ENCODE results near the gene ZNF358.

Gene ZNF358

DNA sequence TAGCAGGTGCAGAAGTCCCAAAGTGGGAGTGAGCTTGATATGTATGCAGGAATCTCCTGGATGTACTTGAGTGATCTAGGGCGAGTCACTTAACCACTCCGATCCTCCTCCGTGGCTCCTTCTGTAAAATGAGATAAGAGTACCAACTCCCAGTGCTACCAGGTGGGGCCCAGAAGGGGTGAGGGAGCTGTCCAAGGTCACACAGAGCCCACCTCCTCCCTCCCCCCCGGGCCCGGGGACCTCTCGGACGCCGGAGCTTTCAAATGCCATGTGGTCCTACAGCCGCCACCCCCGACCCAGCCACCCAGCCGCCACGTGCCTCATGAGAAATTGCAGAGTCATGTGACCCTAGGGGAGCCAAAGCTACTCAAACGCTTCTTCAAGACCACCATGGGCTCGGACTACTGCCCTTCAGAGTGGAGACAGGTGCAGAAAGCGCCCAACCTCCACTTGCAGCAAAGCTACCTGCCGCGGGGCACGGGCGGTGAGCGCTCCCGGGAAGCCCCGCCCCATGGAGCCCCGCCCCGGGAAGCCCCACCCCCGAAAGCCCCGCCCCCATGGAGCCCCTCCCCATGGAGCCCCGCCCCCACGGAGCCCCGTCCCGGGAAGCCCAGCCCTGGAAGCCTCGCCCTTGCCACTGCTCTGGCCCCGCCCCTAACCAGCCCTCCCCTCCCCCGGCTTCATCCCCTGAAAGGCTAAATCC lies 10.1 kb upstream of the ZNF358 start:
- Mint-ChIP-seq H3K36me3 (ENCODE audit: low read depth) (no peaks in the 10 kb centered on the region), H3K9me3 (no peaks in the 10 kb centered on the region), H3K27me3 (ENCODE audit: low read depth, poor library complexity) (peaks cover 67% of the 10 kb centered on the region), H3K27ac (no peak overlapping the region), H3K4me3 (no peak overlapping the region), H3K4me1 (no peaks in the 10 kb centered on the region)
- DNase-seq, result peak; percentile 62
- no peak for TF ChIP-seq CTCF (IDR thresholded peaks at IDR 0.05)

GRCh38 chr19:7506385-7507328 lies 9.2 kb upstream of the ZNF358 start:
- Mint-ChIP-seq H3K4me3 (no peak overlapping the region), H3K27me3 (ENCODE audit: low read depth, poor library complexity) (peaks cover 61% of the 10 kb centered on the region), H3K4me1 (no peaks in the 10 kb centered on the region), H3K36me3 (ENCODE audit: low read depth) (no peaks in the 10 kb centered on the region), H3K9me3 (no peaks in the 10 kb centered on the region), H3K27ac (no peak overlapping the region)
- peak; percentile 81 for DNase-seq
- no peak for TF ChIP-seq CTCF (IDR thresholded peaks at IDR 0.05)

- peaks cover 52% of the 10 kb centered on the region for H3K27me3 Mint-ChIP-seq (ENCODE audit: low read depth, poor library complexity)
- H3K27ac Mint-ChIP-seq, result no peak overlapping the region
- peak; percentile 72 for DNase-seq
- no peaks in the 10 kb centered on the region for H3K4me1 Mint-ChIP-seq
- H3K4me3 Mint-ChIP-seq, result no peak overlapping the region
- no peak for TF ChIP-seq CTCF (IDR thresholded peaks at IDR 0.05)
- H3K9me3 Mint-ChIP-seq, result no peaks in the 10 kb centered on the region
- no peaks in the 10 kb centered on the region for H3K36me3 Mint-ChIP-seq (ENCODE audit: low read depth)
These were observed 8.0 kb upstream of the ZNF358 start for GRCh38 chr19:7507884-7508283.

GRCh38 chr19:7509625-7510024 lies 6.3 kb upstream of the ZNF358 start:
- DNase-seq, result peak; percentile 70
- peaks cover under 1% of the 10 kb centered on the region for H3K4me1 Mint-ChIP-seq
- H3K9me3 Mint-ChIP-seq, result no peaks in the 10 kb centered on the region
- H3K27ac Mint-ChIP-seq, result no peak overlapping the region
- no peak overlapping the region for H3K4me3 Mint-ChIP-seq
- peaks cover 41% of the 10 kb centered on the region for H3K27me3 Mint-ChIP-seq (ENCODE audit: low read depth, poor library complexity)
- TF ChIP-seq CTCF (IDR thresholded peaks at IDR 0.05), result no peak
- no peaks in the 10 kb centered on the region for H3K36me3 Mint-ChIP-seq (ENCODE audit: low read depth)

- TF ChIP-seq CTCF (IDR thresholded peaks at IDR 0.05), result no peak
- H3K4me1 Mint-ChIP-seq, result peaks cover 21% of the 10 kb centered on the region
- H3K27me3 Mint-ChIP-seq (ENCODE audit: low read depth, poor library complexity), result peaks cover 29% of the 10 kb centered on the region
- no peaks in the 10 kb centered on the region for H3K36me3 Mint-ChIP-seq (ENCODE audit: low read depth)
- H3K27ac Mint-ChIP-seq, result no peak overlapping the region
- H3K9me3 Mint-ChIP-seq, result no peaks in the 10 kb centered on the region
- H3K4me3 Mint-ChIP-seq, result no peak overlapping the region
- no peak for DNase-seq
These were observed 3.5 kb upstream of the ZNF358 start for GRCh38 chr19:7512400-7512851.
